A673 (cell line): Measurements from ENCODE around the gene MTHFD1L.

Experiments
- EZH2 ChIP-seq: fragments of 200-600 bp; sonication (generic); IDR thresholded peaks from 2 replicates; pipeline ENCODE4 v1.6.1; 2017; ENCODE audit warnings: borderline replicate concordance, low read depth, mild to moderate bottlenecking, mixed read lengths, antibody characterized with exemption, low read length; ENCODE audit not compliant: poor library complexity, severe bottlenecking
- TF ChIP-seq, protein P1 (sequence below): fragments of 300-800, 200-600 bp; sonication (generic); conservative IDR thresholded peaks from 2 replicates; pipeline ENCODE4 v1.5.1; 2017; ENCODE audit warnings: low read depth, mild to moderate bottlenecking, antibody characterized with exemption, low read length, moderate library complexity, mixed read lengths

DNA sequence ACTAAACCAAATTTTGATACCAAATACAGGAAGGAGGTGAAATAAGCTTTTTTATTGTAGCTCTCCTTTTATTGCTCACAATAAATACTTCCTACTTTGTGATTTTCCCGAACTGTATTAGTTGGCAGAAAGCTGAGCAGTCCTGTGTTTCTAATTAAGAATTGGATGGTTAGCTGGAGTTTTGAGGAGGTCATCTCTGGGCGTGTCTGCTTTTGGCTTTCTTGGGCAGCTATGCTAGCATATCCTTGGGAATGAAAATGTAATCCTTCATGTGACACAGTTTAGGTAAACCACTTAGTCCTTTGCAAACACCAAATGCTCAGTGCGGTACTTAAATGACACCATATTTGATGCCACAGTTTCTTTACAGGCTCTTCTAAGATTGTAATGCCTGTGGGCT is 67.5 kb downstream of the MTHFD1L start:
- TF ChIP-seq, protein P1, sequence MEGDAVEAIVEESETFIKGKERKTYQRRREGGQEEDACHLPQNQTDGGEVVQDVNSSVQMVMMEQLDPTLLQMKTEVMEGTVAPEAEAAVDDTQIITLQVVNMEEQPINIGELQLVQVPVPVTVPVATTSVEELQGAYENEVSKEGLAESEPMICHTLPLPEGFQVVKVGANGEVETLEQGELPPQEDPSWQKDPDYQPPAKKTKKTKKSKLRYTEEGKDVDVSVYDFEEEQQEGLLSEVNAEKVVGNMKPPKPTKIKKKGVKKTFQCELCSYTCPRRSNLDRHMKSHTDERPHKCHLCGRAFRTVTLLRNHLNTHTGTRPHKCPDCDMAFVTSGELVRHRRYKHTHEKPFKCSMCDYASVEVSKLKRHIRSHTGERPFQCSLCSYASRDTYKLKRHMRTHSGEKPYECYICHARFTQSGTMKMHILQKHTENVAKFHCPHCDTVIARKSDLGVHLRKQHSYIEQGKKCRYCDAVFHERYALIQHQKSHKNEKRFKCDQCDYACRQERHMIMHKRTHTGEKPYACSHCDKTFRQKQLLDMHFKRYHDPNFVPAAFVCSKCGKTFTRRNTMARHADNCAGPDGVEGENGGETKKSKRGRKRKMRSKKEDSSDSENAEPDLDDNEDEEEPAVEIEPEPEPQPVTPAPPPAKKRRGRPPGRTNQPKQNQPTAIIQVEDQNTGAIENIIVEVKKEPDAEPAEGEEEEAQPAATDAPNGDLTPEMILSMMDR = no peak
- TF ChIP-seq EZH2 = no peak
